ENCODE data around the gene PRRC2B. TPM values are rescaled to one million over a fixed set of nuclear protein-coding genes. Genes with fewer than 3 reads are reported as not detected.

Gene PRRC2B
- total RNA-seq, 1 donor from 2014 or later, result 235 TPM

GRCh38 chr9:131402738-131403492 is 9.0 kb downstream of the PRRC2B start:
- TF ChIP-seq, protein P1, sequence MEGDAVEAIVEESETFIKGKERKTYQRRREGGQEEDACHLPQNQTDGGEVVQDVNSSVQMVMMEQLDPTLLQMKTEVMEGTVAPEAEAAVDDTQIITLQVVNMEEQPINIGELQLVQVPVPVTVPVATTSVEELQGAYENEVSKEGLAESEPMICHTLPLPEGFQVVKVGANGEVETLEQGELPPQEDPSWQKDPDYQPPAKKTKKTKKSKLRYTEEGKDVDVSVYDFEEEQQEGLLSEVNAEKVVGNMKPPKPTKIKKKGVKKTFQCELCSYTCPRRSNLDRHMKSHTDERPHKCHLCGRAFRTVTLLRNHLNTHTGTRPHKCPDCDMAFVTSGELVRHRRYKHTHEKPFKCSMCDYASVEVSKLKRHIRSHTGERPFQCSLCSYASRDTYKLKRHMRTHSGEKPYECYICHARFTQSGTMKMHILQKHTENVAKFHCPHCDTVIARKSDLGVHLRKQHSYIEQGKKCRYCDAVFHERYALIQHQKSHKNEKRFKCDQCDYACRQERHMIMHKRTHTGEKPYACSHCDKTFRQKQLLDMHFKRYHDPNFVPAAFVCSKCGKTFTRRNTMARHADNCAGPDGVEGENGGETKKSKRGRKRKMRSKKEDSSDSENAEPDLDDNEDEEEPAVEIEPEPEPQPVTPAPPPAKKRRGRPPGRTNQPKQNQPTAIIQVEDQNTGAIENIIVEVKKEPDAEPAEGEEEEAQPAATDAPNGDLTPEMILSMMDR (IDR thresholded peaks at IDR 0.05), result no peak
- Mint-ChIP-seq H3K27me3 (ENCODE audit: low read depth) (no peaks in the 10 kb centered on the region), H3K9me3 (ENCODE audit: low read depth) (no peaks in the 10 kb centered on the region), H3K4me3 (ENCODE audit: unreplicated experiment) (peak overlapping the region; percentile 59), H3K27ac (ENCODE audit: unreplicated experiment) (peak overlapping the region; percentile 95), H3K4me1 (ENCODE audit: low read depth) (peaks cover 89% of the 10 kb centered on the region), H3K36me3 (ENCODE audit: low read depth) (no peaks in the 10 kb centered on the region)
- no peak for DNase-seq (ENCODE audit: low spot score)

DNA sequence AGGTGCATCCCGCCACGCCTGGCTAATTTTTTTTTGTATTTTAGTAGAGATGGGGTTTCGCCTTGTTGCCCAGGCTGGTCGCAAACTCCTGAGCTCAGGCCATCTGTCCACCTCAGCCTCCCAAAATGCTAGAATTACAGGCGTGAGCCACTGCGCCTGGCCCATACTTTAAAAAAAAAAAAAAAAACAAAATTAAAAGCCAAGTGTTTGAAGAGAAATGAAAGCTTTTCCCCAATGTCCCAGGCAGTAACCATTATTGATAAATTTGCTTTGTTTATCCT is 9.5 kb downstream of the PRRC2B start:
- H3K9me3 Mint-ChIP-seq (ENCODE audit: low read depth), result no peaks in the 10 kb centered on the region
- no peak overlapping the region for H3K27ac Mint-ChIP-seq (ENCODE audit: unreplicated experiment)
- H3K4me3 Mint-ChIP-seq (ENCODE audit: unreplicated experiment), result no peak overlapping the region
- TF ChIP-seq, protein P1 (IDR thresholded peaks at IDR 0.05), result no peak
- peaks cover 89% of the 10 kb centered on the region for H3K4me1 Mint-ChIP-seq (ENCODE audit: low read depth)
- no peaks in the 10 kb centered on the region for H3K36me3 Mint-ChIP-seq (ENCODE audit: low read depth)
- DNase-seq (ENCODE audit: low spot score), result no peak
- H3K27me3 Mint-ChIP-seq (ENCODE audit: low read depth), result no peaks in the 10 kb centered on the region

GRCh38 chr9:131404581-131404980 is 10.7 kb downstream of the PRRC2B start:
- Mint-ChIP-seq H3K36me3 (ENCODE audit: low read depth) (no peaks in the 10 kb centered on the region), H3K4me3 (ENCODE audit: unreplicated experiment) (no peak overlapping the region), H3K9me3 (ENCODE audit: low read depth) (no peaks in the 10 kb centered on the region), H3K4me1 (ENCODE audit: low read depth) (peaks cover 89% of the 10 kb centered on the region), H3K27me3 (ENCODE audit: low read depth) (no peaks in the 10 kb centered on the region), H3K27ac (ENCODE audit: unreplicated experiment) (peak overlapping the region; percentile 86)
- TF ChIP-seq, protein P1 (IDR thresholded peaks at IDR 0.05), result no peak
- no peak for DNase-seq (ENCODE audit: low spot score)

DNA sequence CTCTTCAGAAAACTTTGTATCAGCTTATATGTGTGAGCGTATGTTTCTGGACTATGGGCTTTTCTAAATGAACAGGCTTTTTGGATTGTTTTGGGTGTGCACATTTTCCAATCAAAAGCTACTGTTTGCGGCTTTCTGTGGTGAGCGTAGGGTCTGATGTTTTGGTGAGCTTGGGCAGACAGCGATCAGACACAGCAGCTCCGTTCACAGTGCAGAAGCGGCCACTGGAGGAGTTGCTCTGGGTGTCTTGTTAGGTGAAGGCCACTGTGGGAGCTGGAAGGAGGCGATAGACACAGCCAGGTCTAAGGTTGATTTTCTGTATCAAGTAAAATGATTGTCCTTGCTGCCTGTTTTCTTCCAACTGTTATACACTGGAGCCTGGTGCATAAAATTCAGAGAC is 11.1 kb downstream of the PRRC2B start:
- no peak overlapping the region for H3K4me3 Mint-ChIP-seq (ENCODE audit: unreplicated experiment)
- peaks cover 89% of the 10 kb centered on the region for H3K4me1 Mint-ChIP-seq (ENCODE audit: low read depth)
- DNase-seq (ENCODE audit: low spot score), result no peak
- H3K9me3 Mint-ChIP-seq (ENCODE audit: low read depth), result no peaks in the 10 kb centered on the region
- TF ChIP-seq, protein P1 (IDR thresholded peaks at IDR 0.05), result no peak
- no peaks in the 10 kb centered on the region for H3K36me3 Mint-ChIP-seq (ENCODE audit: low read depth)
- H3K27me3 Mint-ChIP-seq (ENCODE audit: low read depth), result no peaks in the 10 kb centered on the region
- H3K27ac Mint-ChIP-seq (ENCODE audit: unreplicated experiment), result peak overlapping the region; percentile 86

- DNase-seq (ENCODE audit: low spot score), result no peak
- no peaks in the 10 kb centered on the region for H3K9me3 Mint-ChIP-seq (ENCODE audit: low read depth)
- H3K36me3 Mint-ChIP-seq (ENCODE audit: low read depth), result no peaks in the 10 kb centered on the region
- H3K27me3 Mint-ChIP-seq (ENCODE audit: low read depth), result no peaks in the 10 kb centered on the region
- no peak overlapping the region for H3K4me3 Mint-ChIP-seq (ENCODE audit: unreplicated experiment)
- peak overlapping the region; percentile 86 for H3K27ac Mint-ChIP-seq (ENCODE audit: unreplicated experiment)
- peaks cover 91% of the 10 kb centered on the region for H3K4me1 Mint-ChIP-seq (ENCODE audit: low read depth)
- TF ChIP-seq, protein P1 (IDR thresholded peaks at IDR 0.05), result no peak
These were observed 11.5 kb downstream of the PRRC2B start for GRCh38 chr9:131405428-131405827.
